Hematopoietic multipotent progenitor cell treated with erythropoietin and hydrocortisone succinate and interleukin-3 and kit ligand, for 4 days (in vitro differentiated cells): ENCODE results near the gene ARL5B.

Experiments
- DNase-seq: peaks from one replicate; pipeline ENCODE4 v3.0.0-alpha.2; 2015

The ARL5B gene

DNA sequence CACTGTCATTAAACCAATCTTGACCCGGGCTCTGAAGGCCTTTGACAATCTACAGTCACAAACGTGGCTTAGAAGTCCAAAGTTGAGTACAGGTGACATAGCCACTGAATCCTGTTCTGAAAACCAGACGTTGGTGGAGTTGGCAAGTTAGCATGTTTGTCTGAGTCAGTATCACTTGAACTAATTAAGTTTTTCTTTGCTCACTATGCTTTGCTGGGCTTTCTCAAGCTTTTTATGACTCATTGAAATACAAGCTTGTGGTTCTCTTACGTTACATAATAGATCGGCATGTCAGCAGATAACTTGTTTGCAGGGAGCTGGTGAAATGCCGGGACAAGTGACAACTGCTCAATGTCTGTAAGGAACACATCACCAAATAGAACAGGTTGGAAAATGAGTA is 53.8 kb downstream of the ARL5B start:
- no peak for DNase-seq

- no peak for DNase-seq
Observed at GRCh38 chr10:18718991-18719390, 59.8 kb downstream of the ARL5B start.

DNA sequence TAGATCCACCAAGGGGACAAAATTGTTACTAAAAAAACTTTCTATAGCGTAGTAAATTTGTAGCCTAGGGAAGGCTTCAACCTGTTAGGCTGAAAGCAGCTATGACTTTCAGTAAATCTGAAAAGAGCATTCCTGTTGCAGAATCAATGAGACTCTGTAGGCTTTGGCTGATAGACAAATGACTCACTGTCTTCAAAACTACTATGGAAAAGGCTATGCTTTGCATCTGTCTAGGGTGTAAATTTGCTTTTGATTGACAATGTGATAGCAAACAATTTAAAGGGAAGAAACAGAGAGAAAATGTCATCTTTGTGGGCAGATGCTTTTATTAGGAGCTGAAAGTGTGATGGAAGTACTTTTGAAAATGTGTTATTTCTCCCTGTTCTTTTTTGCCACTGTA is 60.6 kb downstream of the ARL5B start:
- DNase-seq, result no peak

- DNase-seq, result no peak
Observed at GRCh38 chr10:18721067-18721466, 61.8 kb downstream of the ARL5B start.

GRCh38 chr10:18723801-18724200 is 64.6 kb downstream of the ARL5B start:
- no peak for DNase-seq
